ENCODE data around the gene TSHZ3.

TSHZ3 gene

GRCh38 chr19:31272583-31273106 lies 76.6 kb downstream of the TSHZ3 start:
- POLR2A ChIA-PET = no interaction called here

GRCh38 chr19:31271306-31271911 lies 77.8 kb downstream of the TSHZ3 start:
- ChIA-PET POLR2A (no interaction called here), CTCF (no interaction called here)
- TF ChIP-seq CTCF (IDR thresholded peaks at IDR 0.05; ENCODE audit: insufficient read depth, low read length, missing control alignments) = no peak
- no peak overlapping the region for H3K4me3 ChIP-seq (ENCODE audit: low read depth, low read length)
- DNase-seq (ENCODE audit: low read depth, low spot score) = no peak

More at GRCh38 chr19:31272583-31273106, 76.6 kb downstream of the TSHZ3 start:
- CTCF ChIA-PET = no interaction called here
- no peak for TF ChIP-seq CTCF (IDR thresholded peaks at IDR 0.05; ENCODE audit: insufficient read depth, low read length, missing control alignments)
- H3K4me3 ChIP-seq (ENCODE audit: low read depth, low read length) = no peak overlapping the region
- DNase-seq (ENCODE audit: low read depth, low spot score) = no peak

GRCh38 chr19:31270897-31271296 lies 78.3 kb downstream of the TSHZ3 start:
- H3K4me3 ChIP-seq (ENCODE audit: low read depth, low read length) = no peak overlapping the region
- ChIA-PET POLR2A (no interaction called here), CTCF (interaction anchor here (1.4 kb wide), 1 partner anchor 278 kb away, joined by 3 read pairs; no protein-coding TSS in a partner anchor)
- DNase-seq (ENCODE audit: low read depth, low spot score) = no peak
- TF ChIP-seq CTCF (IDR thresholded peaks at IDR 0.05; ENCODE audit: insufficient read depth, low read length, missing control alignments) = no peak

- DNase-seq (ENCODE audit: low read depth, low spot score) = no peak
- H3K4me3 ChIP-seq (ENCODE audit: low read depth, low read length) = no peak overlapping the region
- ChIA-PET POLR2A (no interaction called here), CTCF (interaction anchor here (1.4 to 2.1 kb wide), 4 partner anchors 10 to 279 kb away, joined by 3 to 6 read pairs (median 4); no protein-coding TSS in a partner anchor)
- TF ChIP-seq CTCF (IDR thresholded peaks at IDR 0.05; ENCODE audit: insufficient read depth, low read length, missing control alignments) = no peak
Observed at GRCh38 chr19:31269425-31270127, 79.7 kb downstream of the TSHZ3 start.

GRCh38 chr19:31268751-31269383 lies 80.4 kb downstream of the TSHZ3 start:
- DNase-seq (ENCODE audit: low read depth, low spot score) = no peak
- TF ChIP-seq CTCF (IDR thresholded peaks at IDR 0.05; ENCODE audit: insufficient read depth, low read length, missing control alignments) = no peak
- H3K4me3 ChIP-seq (ENCODE audit: low read depth, low read length) = no peak overlapping the region
- POLR2A ChIA-PET = no interaction called here
- CTCF ChIA-PET = interaction anchor here (1.5 to 2.1 kb wide), 3 partner anchors 10 to 16 kb away, joined by 4 to 6 read pairs (median 4); no protein-coding TSS in a partner anchor

- CTCF ChIA-PET = no interaction called here
- no peak for TF ChIP-seq CTCF (IDR thresholded peaks at IDR 0.05; ENCODE audit: insufficient read depth, low read length, missing control alignments)
- POLR2A ChIA-PET = no interaction called here
Observed at GRCh38 chr19:31266731-31267130, 82.5 kb downstream of the TSHZ3 start.

More at GRCh38 chr19:31266731-31267130, 82.5 kb downstream of the TSHZ3 start:
- no peak overlapping the region for H3K4me3 ChIP-seq (ENCODE audit: low read depth, low read length)
- no peak for DNase-seq (ENCODE audit: low read depth, low spot score)

Measured in AG04449 (cell line).